ENCODE data around the gene KREMEN1.

KREMEN1 gene

GRCh38 chr22:29215012-29215860, 142.4 kb downstream of the KREMEN1 start:
- FAIRE-seq (no peak), DNase-seq (ENCODE audit: insufficient read length, low spot score) (no peak)

GRCh38 chr22:29216011-29216872, 143.4 kb downstream of the KREMEN1 start:
- FAIRE-seq: no peak
- DNase-seq (ENCODE audit: insufficient read length, low spot score): no peak

- DNase-seq (ENCODE audit: insufficient read length, low spot score) (no peak), FAIRE-seq (no peak)
Measured at GRCh38 chr22:29216873-29217666, 144.2 kb downstream of the KREMEN1 start.
